HG03196 (cell line): ENCODE data around the gene CFLAR.
A peak's percentile ranks its signal among the peaks of the same experiment; 100 is the strongest.

Source experiments
- ATAC-seq: cut with Tn5 transposase; IDR thresholded peaks from one replicate; pipeline ENCODE4 v1.9.1; 2021; ENCODE audit not compliant: unreplicated experiment

The CFLAR gene

DNA sequence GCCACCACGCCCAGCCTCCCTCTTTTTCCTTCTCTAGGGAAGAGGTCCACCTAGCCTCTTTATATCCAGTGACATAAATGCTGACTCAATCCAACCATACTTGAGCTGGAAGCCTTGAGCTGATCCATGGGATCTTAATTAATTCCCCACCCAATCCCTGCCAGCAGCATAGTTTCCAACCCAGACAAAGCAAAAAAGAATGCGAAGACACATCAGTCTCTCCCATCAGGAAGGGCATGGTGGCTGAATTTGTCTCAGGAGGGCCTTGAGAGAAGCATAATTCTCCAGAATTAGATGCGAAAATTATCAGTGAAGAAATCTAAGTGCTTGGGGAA, 89.5 kb downstream of the CFLAR start:
- no peak for ATAC-seq

DNA sequence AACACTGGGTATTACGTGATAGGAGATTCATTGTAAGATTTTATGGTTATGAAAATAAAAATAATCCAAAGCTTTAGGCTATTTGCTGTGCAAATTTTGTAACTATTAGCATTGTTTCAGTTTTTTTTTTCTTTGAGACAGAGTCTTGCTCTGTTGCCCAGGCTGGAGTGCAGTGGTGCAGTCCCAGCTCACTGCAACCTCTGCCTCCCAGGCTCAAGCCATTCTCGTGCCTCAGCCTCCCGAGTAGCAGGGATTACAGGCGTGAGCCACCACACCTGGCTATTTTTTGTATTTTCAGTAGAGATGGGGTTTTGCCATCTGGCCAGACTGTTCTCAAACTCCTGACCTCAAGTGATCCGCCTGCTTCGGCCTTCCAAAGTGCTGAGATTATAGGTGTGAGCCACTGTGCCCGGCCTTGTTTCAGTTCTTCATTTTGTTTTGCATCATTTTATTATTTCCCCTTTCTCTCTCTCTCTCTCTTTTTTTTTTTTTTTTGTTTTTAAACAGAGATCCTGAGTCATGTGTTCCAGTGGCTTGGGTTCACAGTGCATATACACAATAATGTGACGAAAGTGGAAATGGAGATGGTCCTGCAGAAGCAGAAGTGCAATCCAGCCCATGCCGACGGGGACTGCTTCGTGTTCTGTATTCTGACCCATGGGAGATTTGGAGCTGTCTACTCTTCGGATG, 92.7 kb downstream of the CFLAR start:
- ATAC-seq, result peak; percentile 60

DNA sequence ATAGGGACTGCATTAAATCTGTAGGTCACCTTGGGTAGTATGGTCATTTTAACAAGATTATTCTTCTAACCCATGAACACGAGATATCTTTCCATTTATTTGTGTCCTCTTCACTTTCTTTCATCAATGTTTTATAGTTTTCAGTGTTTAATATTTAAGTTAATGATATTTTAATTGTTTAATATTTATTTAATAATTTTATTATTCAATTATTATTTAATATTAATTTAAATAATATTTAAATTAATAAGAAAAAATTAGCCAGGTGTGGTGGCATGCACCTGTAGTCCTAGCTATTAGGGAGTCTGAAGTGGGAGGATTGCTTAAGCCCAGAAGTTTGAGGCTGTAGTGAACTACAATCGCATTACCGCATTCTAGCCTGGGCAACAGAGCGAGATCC, 100.0 kb downstream of the CFLAR start:
- ATAC-seq, result no peak

DNA sequence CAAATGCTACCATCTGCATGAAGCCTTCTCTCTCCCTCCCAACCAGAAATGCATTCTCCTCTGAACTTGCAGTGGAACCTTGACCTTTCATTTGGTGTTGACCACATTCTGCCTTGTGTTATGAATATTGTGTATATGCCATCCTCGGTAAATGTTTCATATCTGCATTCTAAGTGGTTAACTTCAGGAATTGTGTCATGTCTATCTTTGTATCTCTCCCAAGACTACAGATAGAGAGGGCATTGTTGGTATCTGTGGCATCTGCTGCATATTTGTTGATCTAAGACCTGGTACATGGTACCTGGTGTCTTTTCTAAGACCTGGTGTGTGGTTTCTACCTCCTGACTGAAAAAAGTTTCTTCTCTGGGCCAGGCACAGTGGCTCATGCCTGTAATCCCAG, 101.0 kb downstream of the CFLAR start:
- no peak for ATAC-seq

DNA sequence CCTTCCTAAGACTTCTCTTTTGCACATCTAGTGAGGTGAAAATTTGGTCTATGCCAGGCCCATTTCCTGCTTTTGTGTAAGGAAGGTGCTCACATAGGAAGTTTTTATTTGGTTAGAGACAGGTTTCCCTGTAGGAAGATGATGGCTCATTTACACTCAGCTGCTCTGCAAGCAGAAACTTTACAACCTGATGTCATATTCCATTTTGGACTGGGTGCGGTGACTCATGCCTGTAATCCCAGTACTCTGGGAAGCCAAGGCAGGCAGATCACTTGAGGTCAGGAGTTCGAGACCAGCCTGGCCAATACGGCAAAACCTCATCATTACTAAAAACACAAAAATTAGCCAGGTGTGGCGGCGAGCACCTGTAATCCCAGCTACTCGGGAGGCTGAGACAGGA, 102.8 kb downstream of the CFLAR start:
- ATAC-seq, result no peak

DNA sequence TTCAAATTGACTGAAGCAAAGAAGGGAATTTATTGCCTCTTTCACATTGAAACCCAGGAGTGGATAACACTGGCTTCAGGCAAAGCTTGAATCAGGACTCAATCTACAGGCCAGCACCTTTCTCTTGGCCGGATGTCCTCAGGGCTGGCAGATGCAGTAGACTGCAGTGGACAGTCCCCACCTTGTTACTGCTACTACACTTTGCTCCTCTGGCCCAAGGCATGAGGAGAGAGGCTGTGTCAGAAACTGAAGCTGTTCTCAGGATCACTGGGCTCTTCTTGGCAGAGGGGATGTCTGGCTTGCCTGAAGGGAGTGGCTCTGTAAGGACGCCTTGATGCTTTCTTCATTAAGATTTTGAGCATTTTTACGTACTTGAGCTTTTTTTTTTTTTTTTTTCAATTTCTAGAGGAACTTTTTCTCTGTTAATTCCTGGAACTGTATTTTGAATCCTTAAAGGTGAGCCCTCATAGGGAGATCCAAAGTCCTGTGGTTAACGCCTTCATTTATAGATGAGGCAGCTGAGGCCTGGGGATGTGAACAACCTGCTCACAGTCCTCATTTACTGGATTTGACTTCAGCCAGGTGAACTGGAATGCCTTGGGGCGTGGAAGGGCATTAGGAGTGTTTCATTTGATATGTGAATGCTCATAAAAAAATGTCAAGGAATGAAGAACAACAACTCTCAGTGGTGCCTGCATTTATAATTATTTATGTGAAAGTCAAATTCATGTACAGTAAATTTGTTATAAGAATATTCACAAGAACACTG, 103.5 kb downstream of the CFLAR start:
- no peak for ATAC-seq

DNA sequence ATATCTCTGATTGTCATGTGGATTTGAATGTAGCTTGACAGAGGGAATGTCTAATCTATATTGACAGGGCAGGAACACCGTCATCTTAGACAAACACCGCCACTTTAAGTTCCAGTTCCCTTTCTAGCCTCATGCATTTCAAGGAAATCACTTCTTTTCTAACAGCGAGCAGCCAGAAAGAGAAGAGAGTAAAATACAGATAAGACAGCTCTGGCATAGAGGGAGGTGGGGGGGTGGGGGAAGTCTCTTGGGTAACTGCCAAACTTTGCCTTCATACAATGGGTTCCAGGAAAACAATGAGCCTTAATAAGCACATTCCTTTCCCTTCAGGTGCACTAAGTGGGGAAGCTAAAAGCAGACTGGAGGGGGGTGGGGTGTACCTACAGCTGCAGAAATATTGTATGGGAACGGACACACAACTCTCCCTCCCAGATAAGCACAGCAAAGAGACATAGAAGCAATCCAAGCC, 104.2 kb downstream of the CFLAR start:
- ATAC-seq, result no peak

DNA sequence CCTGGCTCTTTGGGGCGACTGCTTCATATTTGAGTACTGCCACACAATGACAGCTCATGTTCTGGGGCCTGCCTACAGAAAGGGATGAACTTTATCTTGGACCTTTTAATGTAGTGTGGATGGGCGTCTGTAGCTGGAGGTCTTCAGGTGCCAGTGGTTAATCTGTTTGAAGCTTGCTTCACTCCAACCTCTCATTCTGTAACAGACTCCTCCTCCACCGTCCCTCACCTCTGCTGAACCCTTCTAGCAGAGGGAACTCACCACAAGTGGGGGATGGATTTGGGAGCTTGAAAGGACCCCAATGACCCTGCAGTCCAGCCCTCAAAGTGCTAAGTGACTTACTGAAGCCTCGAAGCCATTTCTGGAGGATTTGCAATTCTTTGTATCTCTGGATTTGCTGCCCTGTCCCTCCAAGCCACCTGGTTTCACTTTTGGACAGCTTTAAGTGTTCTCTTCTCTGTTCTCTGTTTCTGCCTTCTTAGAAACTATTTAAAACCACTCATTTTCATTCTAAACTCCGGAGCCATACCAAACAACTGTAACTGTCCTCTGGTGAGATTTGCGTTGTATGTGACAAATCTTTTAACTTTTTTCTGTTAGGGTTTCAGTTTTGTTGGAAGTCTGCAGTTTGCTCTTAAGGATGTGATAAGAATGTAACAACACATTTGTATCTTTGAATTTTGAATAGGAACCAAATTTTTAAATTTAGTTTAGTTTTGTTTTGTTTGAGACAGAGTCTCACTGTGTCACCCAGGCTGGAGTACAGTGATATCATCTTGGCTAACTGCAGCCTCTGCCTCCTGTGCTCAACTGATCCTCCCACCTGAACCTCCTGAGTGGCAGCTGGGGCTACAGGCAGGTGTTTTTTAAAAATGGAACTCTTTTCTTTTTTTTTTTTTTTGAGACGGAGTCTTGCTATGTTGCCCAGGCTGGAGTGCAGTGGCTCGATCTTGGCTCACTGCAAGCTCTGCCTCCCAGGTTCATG, 107.4 kb downstream of the CFLAR start:
- peak; percentile 86 for ATAC-seq
